IMR-90 (cell line): ENCODE results near the gene DUSP8. TPM values are rescaled to one million over a fixed set of nuclear protein-coding genes. Genes with fewer than 3 reads are reported as not detected.

Source experiments
- ATAC-seq: fragments of 200-7000 bp; cut with Tn5 transposase; 2 replicates; pipeline ENCODE4 v1.9.1; 2020; ENCODE audit warnings: low read depth, mild to moderate bottlenecking, moderate library complexity
- BruUV-seq: library from RNA; stranded (reverse); fragments of 400-500 nt; replicated peaks from 2 replicates; lab custom pipeline; 2021; lab: Mats Ljungman, UMichigan
- CTCF ChIA-PET: fragments of 300-600 bp; formaldehyde crosslinking; extraction: SDS; loops from one replicate; lab custom pipeline; 2021; ENCODE audit warnings: antibody characterized with exemption; lab: Yijun Ruan, JAX
- POLR2A ChIA-PET: fragments of 300-600 bp; sonication (Branson Sonifier 250); formaldehyde crosslinking; loops from one replicate; lab custom pipeline; 2022; ENCODE audit warnings: antibody characterized with exemption; ENCODE audit not compliant: unreplicated experiment; lab: Charles Lee
- DNase-seq: peaks from one replicate; pipeline ENCODE4 v3.0.0; 2013
- H2AFZ ChIP-seq: replicated peaks from 2 replicates; pipeline ENCODE3; 2013; ENCODE audit warnings: low read length, mild to moderate bottlenecking; ENCODE audit not compliant: poor library complexity
- H2AK5ac ChIP-seq: 2 replicates; pipeline ENCODE4 v1.6.1; 2013; ENCODE audit warnings: low read depth, low read length, inconsistent platforms
- H2AK9ac ChIP-seq: replicated peaks from 2 replicates; pipeline ENCODE3; 2013; ENCODE audit warnings: mild to moderate bottlenecking, low read depth, low read length, moderate library complexity; ENCODE audit not compliant: poor library complexity
- H2BK120ac ChIP-seq: 2 replicates; pipeline ENCODE4 v1.6.1; 2013; ENCODE audit warnings: low read depth, low read length, inconsistent platforms
- H2BK15ac ChIP-seq: 3 replicates; pipeline ENCODE4 v1.6.1; 2013; ENCODE audit warnings: low read depth, low read length, inconsistent platforms
- H2BK20ac ChIP-seq: 2 replicates; pipeline ENCODE4 v1.6.1; 2013; ENCODE audit warnings: low read depth, mild to moderate bottlenecking, inconsistent platforms, low read length, moderate library complexity
- H2BK5ac ChIP-seq: 2 replicates; pipeline ENCODE4 v1.6.1; 2013; ENCODE audit warnings: mild to moderate bottlenecking, low read depth, low read length, inconsistent platforms; ENCODE audit not compliant: poor library complexity, severe bottlenecking
- H3K14ac ChIP-seq: replicated peaks from 2 replicates; pipeline ENCODE4 v1.6.1; 2013; ENCODE audit warnings: low read depth, low read length, inconsistent platforms
- H3K18ac ChIP-seq: 2 replicates; pipeline ENCODE4 v1.6.1; 2013; ENCODE audit warnings: low read depth, low read length, control low read depth
- H3K23ac ChIP-seq: 2 replicates; pipeline ENCODE4 v1.6.1; 2013; ENCODE audit warnings: low read depth, low read length, inconsistent platforms
- H3K27ac ChIP-seq: 2 replicates; pipeline ENCODE4 v1.5.1; 2013; ENCODE audit warnings: mild to moderate bottlenecking, control low read depth, low read length; ENCODE audit not compliant: insufficient read depth
- H3K27me3 ChIP-seq: 2 replicates; pipeline ENCODE4 v1.6.1; 2013; ENCODE audit warnings: low read length; ENCODE audit not compliant: control insufficient read depth, insufficient read depth
- H3K36me3 ChIP-seq: 2 replicates; pipeline ENCODE4 v1.6.1; 2013; ENCODE audit warnings: low read length, mixed read lengths; ENCODE audit not compliant: control insufficient read depth, insufficient read depth
- H3K4ac ChIP-seq: 2 replicates; pipeline ENCODE4 v1.6.1; 2013; ENCODE audit warnings: low read depth, low read length, inconsistent platforms
- H3K4me1 ChIP-seq: 2 replicates; pipeline ENCODE4 v1.6.1; 2013; ENCODE audit warnings: low read length, mixed read lengths; ENCODE audit not compliant: control insufficient read depth, insufficient read depth
- H3K4me2 ChIP-seq: 2 replicates; pipeline ENCODE4 v1.6.1; 2013; ENCODE audit warnings: low read depth, mild to moderate bottlenecking, control low read depth, low read length, moderate library complexity
- H3K4me3 ChIP-seq: 2 replicates; pipeline ENCODE4 v1.5.1; 2013; ENCODE audit warnings: low read depth, mild to moderate bottlenecking, control low read depth, low read length, moderate library complexity; ENCODE audit not compliant: insufficient read depth
- H3K56ac ChIP-seq: 2 replicates; pipeline ENCODE4 v1.6.1; 2013; ENCODE audit warnings: low read length, inconsistent platforms; ENCODE audit not compliant: insufficient read depth; ENCODE audit errors: extremely low read depth
- H3K79me1 ChIP-seq, 2 experiments: 2 replicates each; pipeline ENCODE4 v1.6.1; 2013; ENCODE audit warnings: low read length in 2 of 2, inconsistent platforms in 1 of 2, low read depth in 1 of 2
- H3K9ac ChIP-seq: 2 replicates; pipeline ENCODE4 v1.6.1; 2013; ENCODE audit warnings: low read depth, low read length, control low read depth
- H3K9me1 ChIP-seq: 2 replicates; pipeline ENCODE4 v1.6.1; 2013; ENCODE audit warnings: low read length, inconsistent platforms; ENCODE audit not compliant: insufficient read depth
- H3K9me3 ChIP-seq: 2 replicates; pipeline ENCODE4 v1.6.1; 2013; ENCODE audit warnings: low read length; ENCODE audit not compliant: control insufficient read depth, insufficient read depth
- H4K20me1 ChIP-seq: 2 replicates; pipeline ENCODE4 v1.6.1; 2013; ENCODE audit warnings: low read length, inconsistent platforms; ENCODE audit not compliant: insufficient read depth
- H4K5ac ChIP-seq: 2 replicates; pipeline ENCODE4 v1.6.1; 2013; ENCODE audit warnings: mild to moderate bottlenecking, low read depth, low read length, control low read depth
- H4K8ac ChIP-seq, 2 experiments: 2 replicates each; pipeline ENCODE4 v1.6.1; 2013; ENCODE audit warnings: low read depth in 2 of 2, low read length in 2 of 2, control low read depth in 1 of 2, inconsistent platforms in 1 of 2
- H4K91ac ChIP-seq: 2 replicates; pipeline ENCODE4 v1.6.1; 2013; ENCODE audit warnings: low read depth, low read length, inconsistent platforms; ENCODE audit not compliant: insufficient read depth
- CEBPB ChIP-seq: IDR thresholded peaks from 2 replicates; pipeline ENCODE4 v1.6.1; 2012; ENCODE audit warnings: low read depth, low read length, improper control_type of control experiment
- CHD1 ChIP-seq: IDR thresholded peaks from 2 replicates; pipeline ENCODE4 v1.6.1; 2012; ENCODE audit warnings: low read depth, low read length, improper control_type of control experiment
- FOS ChIP-seq: fragments of 150-350 bp; IDR thresholded peaks from 2 replicates; pipeline ENCODE4 v1.6.1; 2016; ENCODE audit warnings: low read depth, low read length
- POLR2A ChIP-seq: IDR thresholded peaks from 2 replicates; pipeline ENCODE4 v1.6.1; 2012; ENCODE audit warnings: mild to moderate bottlenecking, low read depth, low read length
- WGBS, 2 experiments: methylation state at CpG; one replicate each; pipeline versions ENCODE4 v1.1.5 to v1.1.7; 2013; ENCODE audit warnings: missing lambda C conversion rate in 2 of 2; ENCODE audit not compliant: insufficient read length in 1 of 2; ENCODE audit errors: extremely low coverage in 2 of 2; 5-methylcytosine and 5-hydroxymethylcytosine counted together
- dilution Hi-C: fragments of 300-500 bp; cut with HindIII; formaldehyde crosslinking; loops from one replicate; pipeline ENCODE4 v1.14.3; 2018; ENCODE audit warnings: low sequenced_read_pairs; ENCODE audit not compliant: unreplicated experiment
- in situ Hi-C: fragments of 300-500 bp; cut with MboI; formaldehyde crosslinking; loops from 3 replicates; pipeline ENCODE4 v1.14.3; 2019; ENCODE audit warnings: low sequenced_read_pairs, inconsistent platforms, mixed read lengths
- intact Hi-C: fragments of 100-400 bp; cut with micrococcal nuclease; formaldehyde crosslinking; loops from 2 replicates; pipeline ENCODE4 v1.10.0; 2022
- polyA plus RNA-seq, 3 experiments: library from polyadenylated mRNA; depleted of rRNA; stranded (reverse); fragments of >200 nt; gene quantifications; 2 replicates each; pipeline ENCODE4 v1.2.3, GENCODE V29; 2012; ENCODE audit warnings: low replicate concordance in 1 of 3
- total RNA-seq: library from RNA; depleted of rRNA; stranded (reverse); fragments of >200 nt; gene quantifications from 2 replicates; pipeline ENCODE4 v1.2.3, GENCODE V29; 2012; rRNA removed

DUSP8 gene
- total and polyA plus RNA-seq, 2 of the 4 experiments (the other 2 are of a cell fraction) = 0.72 to 4.2 TPM

DNA sequence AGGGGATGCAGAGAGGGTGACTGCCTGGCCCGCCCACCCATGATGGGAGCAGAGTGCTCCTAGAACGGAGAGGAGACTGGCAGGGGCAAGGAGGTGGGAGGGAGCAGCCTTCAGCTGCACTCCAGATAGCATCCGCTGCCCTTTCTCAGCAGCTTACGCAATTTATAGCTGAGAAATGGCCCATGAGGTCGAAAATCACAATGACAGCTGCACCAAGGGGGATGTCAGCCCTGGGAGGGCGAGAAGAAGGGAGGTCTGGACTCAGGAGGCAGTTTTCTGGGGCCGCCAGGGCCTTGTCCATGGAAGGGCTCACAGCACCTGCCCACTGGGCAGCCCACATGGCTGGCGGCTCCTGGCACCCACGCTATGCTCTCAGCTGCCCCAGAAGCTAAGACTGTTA, 67.9 kb downstream of the DUSP8 start:
- no peaks in the 10 kb centered on the region for H3K27me3 ChIP-seq
- no peak overlapping the region for H3K4me2 ChIP-seq
- no peaks in the 10 kb centered on the region for H3K9me3 ChIP-seq
- no peak overlapping the region for H2AK9ac ChIP-seq
- no peak for TF ChIP-seq FOS
- peak; percentile 44; the same call in 1 of the 2 replicates for TF ChIP-seq CEBPB
- TF ChIP-seq CHD1 = no peak
- TF ChIP-seq POLR2A = no peak
- H2BK120ac ChIP-seq = no peak overlapping the region
- H3K4me3 ChIP-seq = no peak overlapping the region
- no peak overlapping the region for H4K8ac ChIP-seq
- no peak overlapping the region for H3K4ac ChIP-seq
- intact Hi-C loops = no loop called here
- peaks cover 88% of the 10 kb centered on the region for H4K20me1 ChIP-seq
- no peak overlapping the region for H4K91ac ChIP-seq
- no peak overlapping the region for H2BK20ac ChIP-seq
- no TSS peak for BruUV-seq
- CTCF ChIA-PET = no interaction called here
- H3K79me1 ChIP-seq = peaks cover 20 to 79% of the 10 kb centered on the region in 2 experiments
- H3K18ac ChIP-seq = no peak overlapping the region
- in situ Hi-C loops = loop anchor here (25.0 kb wide), 1 partner anchor 292 kb away; the partner anchor contains the start of gene MUC5B
- POLR2A ChIA-PET = no interaction called here
- no peak overlapping the region for H3K27ac ChIP-seq
- H3K9me1 ChIP-seq = peaks cover 6% of the 10 kb centered on the region
- WGBS, 2 experiments = 80% methylated on average over 7 of the region's 9 CpGs; no CpG with 5 or more reads in 1 of the 2 experiments
- H2BK5ac ChIP-seq = no peak overlapping the region
- ATAC-seq (no peak), DNase-seq (no peak)
- H2BK15ac ChIP-seq = no peak overlapping the region
- no peak overlapping the region for H2AK5ac ChIP-seq
- H3K23ac ChIP-seq = no peak overlapping the region
- no peak overlapping the region for H3K9ac ChIP-seq
- H4K5ac ChIP-seq = no peak overlapping the region
- dilution Hi-C loops = no loop called here
- H3K56ac ChIP-seq = no peak overlapping the region
- H2AFZ ChIP-seq = no peak overlapping the region
- peaks cover 4% of the 10 kb centered on the region for H3K36me3 ChIP-seq
- H3K4me1 ChIP-seq = no peaks in the 10 kb centered on the region; the same call in 1 of the 2 replicates
- no peak overlapping the region for H3K14ac ChIP-seq

Other genes with a start within 250 kb of the DUSP8 start
- gene BRSK2, start 182.3 kb downstream of the DUSP8 start, total RNA-seq = under 0.01 and 0.18 TPM in 2 replicates
- gene BRSK2, start 182.3 kb downstream of the DUSP8 start, polyA plus RNA-seq (2012; rRNA removed) = 0.55 and 0.62 TPM in 2 replicates
- gene MOB2, start 85.5 kb downstream of the DUSP8 start, total RNA-seq = 21.4 and 23.7 TPM in 2 replicates
- gene MOB2, start 85.5 kb downstream of the DUSP8 start, polyA plus RNA-seq (2012; rRNA removed) = 36.2 and 40.7 TPM in 2 replicates
- not detected in 2 replicates for gene KRTAP5-1, start 13.0 kb upstream of the DUSP8 start, total RNA-seq
- not detected in 2 replicates for gene KRTAP5-1, start 13.0 kb upstream of the DUSP8 start, polyA plus RNA-seq (2012; rRNA removed)
- not detected in 2 replicates for gene KRTAP5-2, start 26.0 kb upstream of the DUSP8 start, total RNA-seq
- gene KRTAP5-2, start 26.0 kb upstream of the DUSP8 start, polyA plus RNA-seq (2012; rRNA removed) = not detected in 2 replicates
- not detected in 2 replicates for gene KRTAP5-3, start 36.2 kb upstream of the DUSP8 start, total RNA-seq
- gene KRTAP5-3, start 36.2 kb upstream of the DUSP8 start, polyA plus RNA-seq (2012; rRNA removed) = not detected in 2 replicates
- gene KRTAP5-4, start 49.9 kb upstream of the DUSP8 start, total RNA-seq = not detected in 2 replicates
- gene KRTAP5-4, start 49.9 kb upstream of the DUSP8 start, polyA plus RNA-seq (2012; rRNA removed) = not detected in 2 replicates
- not detected in 2 replicates for gene KRTAP5-5, start 57.5 kb upstream of the DUSP8 start, total RNA-seq
- not detected in 2 replicates for gene KRTAP5-5, start 57.5 kb upstream of the DUSP8 start, polyA plus RNA-seq (2012; rRNA removed)
- not detected in 2 replicates for gene KRTAP5-6, start 124.9 kb upstream of the DUSP8 start, total RNA-seq
- not detected in 2 replicates for gene KRTAP5-6, start 124.9 kb upstream of the DUSP8 start, polyA plus RNA-seq (2012; rRNA removed)
- gene IFITM10, start 178.3 kb upstream of the DUSP8 start, total RNA-seq = under 0.01 and 0.18 TPM in 2 replicates
- gene IFITM10, start 178.3 kb upstream of the DUSP8 start, polyA plus RNA-seq (2012; rRNA removed) = 0.15 and 0.59 TPM in 2 replicates
- 38.3 and 39.8 TPM in 2 replicates for gene CTSD, start 191.7 kb upstream of the DUSP8 start, total RNA-seq
- 151 and 166 TPM in 2 replicates for gene CTSD, start 191.7 kb upstream of the DUSP8 start, polyA plus RNA-seq (2012; rRNA removed)